Measurements from ENCODE around the gene CTAGE9.

CTAGE9 gene

GRCh38 chr6:131740161-131740560 lies 29.3 kb upstream of the CTAGE9 start:
- H3K4me1 ChIP-seq = peaks cover 12% of the 10 kb centered on the region
- no peaks in the 10 kb centered on the region for H3K36me3 ChIP-seq (replicated peaks)
- H3K27me3 ChIP-seq (ENCODE audit: low read depth) = no peaks in the 10 kb centered on the region; the same call in 1 of the 2 replicates
- in situ Hi-C loops (cut with MboI; ENCODE audit: low sequenced_read_pairs) = no loop called here
- H3K9me3 ChIP-seq = no peaks in the 10 kb centered on the region
- DNase-seq (ENCODE audit: low spot score in 2 of 2) = no peak
- H3K4me3 ChIP-seq = no peak overlapping the region

- DNase-seq (ENCODE audit: low spot score in 2 of 2) = no peak
- Histone ChIP-seq H3K9me3 (no peaks in the 10 kb centered on the region), H3K4me1 (peaks cover 4% of the 10 kb centered on the region), H3K27me3 (ENCODE audit: low read depth) (no peaks in the 10 kb centered on the region; the same call in 1 of the 2 replicates), H3K4me3 (no peak overlapping the region), H3K36me3 (replicated peaks) (no peaks in the 10 kb centered on the region)
- in situ Hi-C loops (cut with MboI; ENCODE audit: low sequenced_read_pairs) = no loop called here
Observed at GRCh38 chr6:131739136-131739535, 28.3 kb upstream of the CTAGE9 start.

- no peaks in the 10 kb centered on the region for H3K36me3 ChIP-seq (replicated peaks)
- no peak overlapping the region for H3K4me3 ChIP-seq
- in situ Hi-C loops (cut with MboI; ENCODE audit: low sequenced_read_pairs) = no loop called here
- H3K9me3 ChIP-seq = no peaks in the 10 kb centered on the region
- DNase-seq (ENCODE audit: low spot score in 2 of 2) = no peak
- H3K4me1 ChIP-seq = no peaks in the 10 kb centered on the region
- H3K27me3 ChIP-seq (ENCODE audit: low read depth) = no peaks in the 10 kb centered on the region; the same call in 1 of the 2 replicates
Observed at GRCh38 chr6:131736811-131737210, 26.0 kb upstream of the CTAGE9 start.

- no peaks in the 10 kb centered on the region; the same call in 1 of the 2 replicates for H3K27me3 ChIP-seq (ENCODE audit: low read depth)
- no peaks in the 10 kb centered on the region for H3K4me1 ChIP-seq
- no peak for DNase-seq (ENCODE audit: low spot score in 2 of 2)
- in situ Hi-C loops (cut with MboI; ENCODE audit: low sequenced_read_pairs) = no loop called here
- H3K9me3 ChIP-seq = no peaks in the 10 kb centered on the region
- no peak overlapping the region for H3K4me3 ChIP-seq
- no peaks in the 10 kb centered on the region for H3K36me3 ChIP-seq (replicated peaks)
Observed at GRCh38 chr6:131736003-131736596, 25.3 kb upstream of the CTAGE9 start.

GRCh38 chr6:131733376-131734016 lies 22.7 kb upstream of the CTAGE9 start:
- Histone ChIP-seq H3K4me1 (no peaks in the 10 kb centered on the region), H3K27me3 (ENCODE audit: low read depth) (no peaks in the 10 kb centered on the region; the same call in 1 of the 2 replicates), H3K9me3 (no peaks in the 10 kb centered on the region), H3K36me3 (replicated peaks) (no peaks in the 10 kb centered on the region), H3K4me3 (no peak overlapping the region)
- no peak for DNase-seq (ENCODE audit: low spot score in 2 of 2)
- in situ Hi-C loops (cut with MboI; ENCODE audit: low sequenced_read_pairs) = no loop called here

- Histone ChIP-seq H3K27me3 (ENCODE audit: low read depth) (no peaks in the 10 kb centered on the region), H3K36me3 (replicated peaks) (no peaks in the 10 kb centered on the region), H3K4me1 (no peaks in the 10 kb centered on the region), H3K4me3 (no peak overlapping the region), H3K9me3 (no peaks in the 10 kb centered on the region)
- in situ Hi-C loops (cut with MboI; ENCODE audit: low sequenced_read_pairs) = no loop called here
- DNase-seq (ENCODE audit: low spot score in 2 of 2) = no peak
Observed at GRCh38 chr6:131731224-131731623, 20.4 kb upstream of the CTAGE9 start.

- H3K9me3 ChIP-seq = no peaks in the 10 kb centered on the region
Observed at GRCh38 chr6:131730264-131730663, 19.4 kb upstream of the CTAGE9 start.

GRCh38 chr6:131729550-131729949 lies 18.7 kb upstream of the CTAGE9 start:
- Histone ChIP-seq H3K4me1 (no peaks in the 10 kb centered on the region), H3K9me3 (no peaks in the 10 kb centered on the region), H3K27me3 (ENCODE audit: low read depth) (no peaks in the 10 kb centered on the region), H3K36me3 (replicated peaks) (no peaks in the 10 kb centered on the region), H3K4me3 (no peak overlapping the region)
- no peak for DNase-seq (ENCODE audit: low spot score in 2 of 2)
- in situ Hi-C loops (cut with MboI; ENCODE audit: low sequenced_read_pairs) = no loop called here

More at GRCh38 chr6:131730264-131730663, 19.4 kb upstream of the CTAGE9 start:
- in situ Hi-C loops (cut with MboI; ENCODE audit: low sequenced_read_pairs) = no loop called here
- H3K27me3 ChIP-seq (ENCODE audit: low read depth) = no peaks in the 10 kb centered on the region
- no peak for DNase-seq (ENCODE audit: low spot score in 2 of 2)
- no peak overlapping the region for H3K4me3 ChIP-seq
- H3K4me1 ChIP-seq = no peaks in the 10 kb centered on the region
- no peaks in the 10 kb centered on the region for H3K36me3 ChIP-seq (replicated peaks)

- H3K36me3 ChIP-seq (replicated peaks) = no peaks in the 10 kb centered on the region
- no peak overlapping the region for H3K4me3 ChIP-seq
- no peak for DNase-seq (ENCODE audit: low spot score in 2 of 2)
- in situ Hi-C loops (cut with MboI; ENCODE audit: low sequenced_read_pairs) = no loop called here
- no peaks in the 10 kb centered on the region for H3K4me1 ChIP-seq
- no peaks in the 10 kb centered on the region for H3K27me3 ChIP-seq (ENCODE audit: low read depth)
- H3K9me3 ChIP-seq = no peaks in the 10 kb centered on the region
Observed at GRCh38 chr6:131728296-131728939, 17.6 kb upstream of the CTAGE9 start.

GRCh38 chr6:131727868-131728267 lies 17.1 kb upstream of the CTAGE9 start:
- Histone ChIP-seq H3K27me3 (ENCODE audit: low read depth) (no peaks in the 10 kb centered on the region), H3K4me3 (no peak overlapping the region), H3K36me3 (replicated peaks) (no peaks in the 10 kb centered on the region), H3K4me1 (no peaks in the 10 kb centered on the region), H3K9me3 (no peaks in the 10 kb centered on the region)
- DNase-seq (ENCODE audit: low spot score in 2 of 2) = no peak
- in situ Hi-C loops (cut with MboI; ENCODE audit: low sequenced_read_pairs) = no loop called here

GRCh38 chr6:131727467-131727866 lies 16.6 kb upstream of the CTAGE9 start:
- Histone ChIP-seq H3K4me3 (no peak overlapping the region), H3K36me3 (replicated peaks) (no peaks in the 10 kb centered on the region), H3K9me3 (no peaks in the 10 kb centered on the region), H3K4me1 (no peaks in the 10 kb centered on the region), H3K27me3 (ENCODE audit: low read depth) (no peaks in the 10 kb centered on the region)
- in situ Hi-C loops (cut with MboI; ENCODE audit: low sequenced_read_pairs) = no loop called here
- DNase-seq (ENCODE audit: low spot score in 2 of 2) = no peak

- no peaks in the 10 kb centered on the region for H3K4me1 ChIP-seq
- no peaks in the 10 kb centered on the region for H3K27me3 ChIP-seq (ENCODE audit: low read depth)
- in situ Hi-C loops (cut with MboI; ENCODE audit: low sequenced_read_pairs) = no loop called here
- no peak for DNase-seq (ENCODE audit: low spot score in 2 of 2)
- H3K36me3 ChIP-seq (replicated peaks) = no peaks in the 10 kb centered on the region
- H3K4me3 ChIP-seq = no peak overlapping the region
- H3K9me3 ChIP-seq = no peaks in the 10 kb centered on the region
Observed at GRCh38 chr6:131724114-131724513, 13.3 kb upstream of the CTAGE9 start.

GRCh38 chr6:131721161-131721560 lies 10.3 kb upstream of the CTAGE9 start:
- DNase-seq (ENCODE audit: low spot score in 2 of 2) = no peak
- H3K36me3 ChIP-seq (replicated peaks) = no peaks in the 10 kb centered on the region
- H3K4me3 ChIP-seq = no peak overlapping the region
- in situ Hi-C loops (cut with MboI; ENCODE audit: low sequenced_read_pairs) = no loop called here
- H3K27me3 ChIP-seq (ENCODE audit: low read depth) = no peaks in the 10 kb centered on the region
- no peaks in the 10 kb centered on the region for H3K4me1 ChIP-seq
- no peaks in the 10 kb centered on the region for H3K9me3 ChIP-seq

GRCh38 chr6:131717836-131718542 lies 7.2 kb upstream of the CTAGE9 start:
- Histone ChIP-seq H3K27me3 (ENCODE audit: low read depth) (no peaks in the 10 kb centered on the region), H3K36me3 (replicated peaks) (no peaks in the 10 kb centered on the region), H3K4me3 (no peak overlapping the region), H3K4me1 (no peaks in the 10 kb centered on the region), H3K9me3 (no peaks in the 10 kb centered on the region)
- DNase-seq (ENCODE audit: low spot score in 2 of 2) = no peak
- in situ Hi-C loops (cut with MboI; ENCODE audit: low sequenced_read_pairs) = no loop called here

All from HAP-1 (cell line).